Lower lobe of right lung (tissue), 2 donors: ENCODE results near the gene CASTOR1. TPM values are rescaled to one million over a fixed set of nuclear protein-coding genes. Genes with fewer than 3 reads are reported as not detected.

Experiments used
- ATAC-seq, 2 donors: fragments of 200-7000 bp; cut with Tn5 transposase; one replicate each; pipeline ENCODE4 v1.9.1; 2020 to 2022; ENCODE audit warnings: mild to moderate bottlenecking in 2 of 2, moderate library complexity in 2 of 2
- DNase-seq: peaks from one replicate; pipeline ENCODE4 v3.0.0-alpha.2; 2020
- H3K27ac ChIP-seq: fragments of 200-600 bp; one replicate; pipeline ENCODE4 v1.8.0; 2022
- H3K27me3 ChIP-seq: fragments of 200-600 bp; one replicate; pipeline ENCODE4 v1.8.0; 2022; ENCODE audit warnings: low read depth
- H3K36me3 ChIP-seq: fragments of 200-600 bp; one replicate; pipeline ENCODE4 v1.8.0; 2022; ENCODE audit warnings: mild to moderate bottlenecking
- H3K4me1 ChIP-seq: fragments of 200-600 bp; one replicate; pipeline ENCODE4 v1.8.0; 2022
- H3K4me3 ChIP-seq: fragments of 200-600 bp; one replicate; pipeline ENCODE4 v1.8.0; 2022; ENCODE audit warnings: mild to moderate bottlenecking
- H3K9me3 ChIP-seq: fragments of 200-600 bp; one replicate; pipeline ENCODE4 v1.8.0; 2022
- intact Hi-C: fragments of 100-400 bp; cut with DNase I; formaldehyde crosslinking; loops from one replicate; pipeline ENCODE4 v1.11.0; 2022
- total RNA-seq: library from RNA; stranded (reverse); fragmentation: NEBNext Ultra II Directional; extraction: Animal tissue kit (Norgen Biotek cat#: 25700); gene quantifications from one replicate; pipeline ENCODE4 v1.2.1, GENCODE V29; 2021
- TF ChIP-seq, protein P1 (sequence below): fragments of 200-600 bp; IDR thresholded peaks from one replicate; pipeline ENCODE4 v1.8.0; 2022; ENCODE audit warnings: antibody characterized with exemption, mild to moderate bottlenecking
- donor health status: DM: no; HTN: yes; CAD: no; lungs with severe emphysema.

Gene CASTOR1
- total RNA-seq, 1 donor from 2014 or later, result 16.2 TPM

DNA sequence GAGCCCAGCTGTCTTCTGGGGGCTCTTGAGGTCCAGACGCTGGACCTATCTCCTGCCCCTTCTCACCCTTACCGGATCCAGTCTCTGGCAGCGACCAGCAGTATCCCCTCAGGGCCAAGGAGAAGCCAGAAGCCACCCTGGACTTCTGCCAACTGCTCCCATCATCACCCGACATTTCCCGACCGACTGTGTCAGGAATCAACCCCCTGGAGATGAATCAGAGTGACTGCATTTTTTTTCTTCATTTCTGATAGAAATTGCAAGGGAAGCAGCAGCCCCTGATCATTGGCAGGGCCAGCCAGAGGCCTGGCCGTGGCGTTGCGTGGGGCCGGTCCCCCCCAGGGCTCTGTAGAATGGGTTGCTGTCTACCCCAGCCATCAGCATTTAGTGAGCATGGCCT, 37.6 kb downstream of the CASTOR1 start:
- no peak for DNase-seq
- no peaks in the 10 kb centered on the region for H3K9me3 ChIP-seq
- H3K36me3 ChIP-seq, result no peaks in the 10 kb centered on the region
- H3K4me1 ChIP-seq, result peaks cover 31% of the 10 kb centered on the region
- H3K4me3 ChIP-seq, result no peak overlapping the region
- peaks cover 12% of the 10 kb centered on the region for H3K27me3 ChIP-seq
- ATAC-seq, result no peak
- H3K27ac ChIP-seq, result no peak overlapping the region
- intact Hi-C loops, result no loop called here
- TF ChIP-seq, protein P1, sequence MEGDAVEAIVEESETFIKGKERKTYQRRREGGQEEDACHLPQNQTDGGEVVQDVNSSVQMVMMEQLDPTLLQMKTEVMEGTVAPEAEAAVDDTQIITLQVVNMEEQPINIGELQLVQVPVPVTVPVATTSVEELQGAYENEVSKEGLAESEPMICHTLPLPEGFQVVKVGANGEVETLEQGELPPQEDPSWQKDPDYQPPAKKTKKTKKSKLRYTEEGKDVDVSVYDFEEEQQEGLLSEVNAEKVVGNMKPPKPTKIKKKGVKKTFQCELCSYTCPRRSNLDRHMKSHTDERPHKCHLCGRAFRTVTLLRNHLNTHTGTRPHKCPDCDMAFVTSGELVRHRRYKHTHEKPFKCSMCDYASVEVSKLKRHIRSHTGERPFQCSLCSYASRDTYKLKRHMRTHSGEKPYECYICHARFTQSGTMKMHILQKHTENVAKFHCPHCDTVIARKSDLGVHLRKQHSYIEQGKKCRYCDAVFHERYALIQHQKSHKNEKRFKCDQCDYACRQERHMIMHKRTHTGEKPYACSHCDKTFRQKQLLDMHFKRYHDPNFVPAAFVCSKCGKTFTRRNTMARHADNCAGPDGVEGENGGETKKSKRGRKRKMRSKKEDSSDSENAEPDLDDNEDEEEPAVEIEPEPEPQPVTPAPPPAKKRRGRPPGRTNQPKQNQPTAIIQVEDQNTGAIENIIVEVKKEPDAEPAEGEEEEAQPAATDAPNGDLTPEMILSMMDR, result no peak

DNA sequence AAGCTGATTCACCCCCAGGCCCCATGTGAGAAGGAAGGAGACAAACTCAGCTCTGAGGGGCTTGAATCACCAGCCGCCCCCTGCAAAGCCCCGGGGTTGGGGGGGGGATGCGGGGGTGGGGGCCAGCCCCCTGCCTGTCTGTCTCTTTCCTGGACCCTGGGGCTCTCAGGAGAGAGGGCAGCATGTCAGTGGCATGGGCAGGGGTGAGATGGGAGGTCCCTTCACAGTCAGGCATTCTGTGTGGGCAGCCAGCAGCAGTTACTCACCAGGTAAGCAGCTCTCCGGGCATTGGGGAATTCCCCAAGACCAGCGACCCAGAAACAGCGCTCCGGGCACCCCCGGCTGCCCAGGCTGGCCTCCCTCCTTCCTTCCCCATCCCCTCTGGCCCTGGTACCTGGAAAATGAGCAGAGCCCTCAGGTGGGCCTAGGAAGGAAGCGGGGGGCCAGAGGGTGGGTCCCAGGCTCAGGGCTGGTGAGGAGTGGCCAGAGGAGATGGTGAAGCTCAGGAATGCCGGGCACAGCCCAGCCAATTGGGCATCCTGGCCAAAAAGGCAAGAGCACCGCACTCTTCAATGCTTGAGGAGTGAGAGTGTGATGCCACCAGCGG, 38.5 kb downstream of the CASTOR1 start:
- Histone ChIP-seq H3K4me1 (peaks cover 33% of the 10 kb centered on the region), H3K9me3 (no peaks in the 10 kb centered on the region), H3K27me3 (peaks cover 18% of the 10 kb centered on the region), H3K36me3 (no peaks in the 10 kb centered on the region), H3K4me3 (no peak overlapping the region), H3K27ac (no peak overlapping the region)
- peak in 1 of 2 donors; percentile 59 for ATAC-seq
- no peak for DNase-seq
- intact Hi-C loops, result no loop called here
- TF ChIP-seq, protein P1, result no peak

DNA sequence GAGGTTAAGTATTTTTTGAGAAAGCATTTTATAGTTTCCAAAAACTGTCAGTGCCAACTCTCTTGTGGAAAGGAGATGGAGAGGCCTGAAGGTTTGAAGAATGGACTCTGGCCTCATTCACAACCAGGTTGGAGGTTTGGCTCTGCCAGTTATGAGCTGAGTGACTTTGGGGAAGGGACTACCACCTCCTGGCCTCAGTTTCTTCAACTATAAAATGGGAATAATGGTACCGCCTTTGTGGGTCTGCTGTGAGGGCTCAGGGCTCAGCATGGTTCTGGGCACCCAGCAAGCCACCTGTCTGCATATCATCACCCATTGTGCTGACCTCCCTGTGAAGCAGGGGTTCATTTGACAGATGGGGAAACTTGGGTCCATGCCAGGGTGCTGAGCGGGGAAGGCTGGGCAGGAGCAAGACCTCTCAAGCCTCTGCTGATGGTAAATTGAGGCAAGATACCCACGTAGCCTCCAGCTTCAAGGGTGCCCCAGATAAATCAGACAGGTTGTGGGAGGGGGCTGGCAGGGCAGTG, 39.2 kb downstream of the CASTOR1 start:
- intact Hi-C loops, result no loop called here
- Histone ChIP-seq H3K4me1 (peaks cover 36% of the 10 kb centered on the region), H3K27ac (no peak overlapping the region), H3K9me3 (no peaks in the 10 kb centered on the region), H3K27me3 (peaks cover 25% of the 10 kb centered on the region), H3K4me3 (no peak overlapping the region), H3K36me3 (no peaks in the 10 kb centered on the region)
- no peak for ATAC-seq
- TF ChIP-seq, protein P1, result no peak
- no peak for DNase-seq

DNA sequence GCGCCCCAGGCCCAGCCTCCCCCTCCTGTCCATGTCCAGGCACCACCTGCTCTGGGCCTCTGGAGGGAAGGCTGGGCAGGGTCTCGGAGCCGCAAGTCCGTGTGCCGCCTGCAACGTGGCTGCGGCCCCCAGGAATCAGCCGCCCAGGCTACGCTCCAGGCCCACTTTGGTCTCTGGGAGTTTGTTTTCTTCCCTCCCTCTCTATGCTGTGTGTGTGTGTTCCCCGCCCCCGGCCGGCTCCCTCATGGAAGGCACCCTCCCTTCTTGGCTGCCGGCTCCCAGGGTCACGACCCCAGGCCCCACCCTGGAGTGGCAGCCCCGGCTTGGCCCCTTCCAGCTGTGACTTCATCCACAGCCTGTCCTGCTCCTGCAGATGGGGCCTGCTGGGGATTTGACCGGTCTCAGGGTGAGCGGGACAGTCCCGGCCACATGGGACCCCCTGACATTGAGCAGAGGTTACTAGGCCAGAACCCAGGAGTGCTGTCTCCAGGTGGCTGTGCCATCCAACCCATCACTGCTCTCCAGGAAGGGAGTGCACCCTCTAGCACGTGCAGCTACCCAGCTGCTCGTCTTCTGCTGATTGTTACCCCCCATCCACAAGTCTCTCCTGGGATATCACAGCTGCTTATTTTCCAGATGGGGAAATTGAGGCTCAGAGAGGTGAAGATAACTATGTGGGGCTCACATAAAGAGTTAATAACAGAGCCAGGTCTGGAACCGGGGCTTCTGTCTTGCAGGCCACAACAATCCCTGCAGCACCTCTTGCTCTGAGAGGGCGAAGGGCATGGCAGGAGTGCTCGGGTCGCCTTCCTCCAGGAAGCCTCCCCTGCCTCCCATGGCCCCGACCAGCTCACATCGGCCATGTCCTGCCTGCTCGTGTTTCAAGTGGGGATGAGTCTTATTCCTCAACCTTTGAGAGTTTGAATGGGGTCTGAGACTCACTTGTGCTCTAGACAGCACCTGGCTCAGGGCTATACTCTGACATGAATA, 40.0 kb downstream of the CASTOR1 start:
- Histone ChIP-seq H3K27ac (no peak overlapping the region), H3K4me1 (peaks cover 36% of the 10 kb centered on the region), H3K36me3 (no peaks in the 10 kb centered on the region), H3K9me3 (no peaks in the 10 kb centered on the region), H3K4me3 (no peak overlapping the region), H3K27me3 (peaks cover 25% of the 10 kb centered on the region)
- no peak for DNase-seq
- peak in 1 of 2 donors; percentile 6 for ATAC-seq
- TF ChIP-seq, protein P1, result no peak
- intact Hi-C loops, result no loop called here

DNA sequence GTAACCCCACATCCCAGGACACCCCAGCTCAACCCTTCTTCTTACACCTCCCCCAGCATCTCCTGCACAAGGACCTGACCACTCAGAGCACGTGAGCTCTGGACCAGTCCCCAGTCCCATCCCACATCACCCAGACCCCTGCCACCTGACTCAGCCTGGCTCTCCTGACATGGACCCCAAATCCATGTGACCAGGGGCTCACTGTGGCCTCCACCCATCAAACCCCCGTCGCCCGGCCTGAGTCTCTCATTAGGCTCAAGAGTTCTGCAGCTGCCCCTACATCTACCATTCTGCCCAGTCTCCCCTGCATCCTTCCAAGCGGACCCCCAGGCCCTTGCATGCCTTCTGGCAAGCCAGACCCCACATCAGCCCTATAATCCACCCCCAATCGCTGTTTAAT, 40.8 kb downstream of the CASTOR1 start:
- DNase-seq, result no peak
- Histone ChIP-seq H3K4me1 (peaks cover 32% of the 10 kb centered on the region), H3K27me3 (peaks cover 25% of the 10 kb centered on the region), H3K27ac (no peak overlapping the region), H3K4me3 (no peak overlapping the region), H3K36me3 (no peaks in the 10 kb centered on the region), H3K9me3 (no peaks in the 10 kb centered on the region)
- ATAC-seq, result no peak
- TF ChIP-seq, protein P1, result no peak
- intact Hi-C loops, result no loop called here
